HFF-Myc (cell line): ENCODE results near the gene CMC1.
"Not testable (repeated sequence)": the region's sequence is repeated elsewhere in the genome, so short reads cannot be mapped to it uniquely, and the experiment has no call there.

ENCODE experiments used
- DNase-seq: peaks from one replicate; pipeline ENCODE4 v3.0.0-alpha.2; 2011; ENCODE audit warnings: low read depth; ENCODE audit errors: extremely low read depth
- H3K4me3 ChIP-seq: replicated peaks from 2 replicates; pipeline ENCODE4 v1.5.1; 2011; ENCODE audit warnings: low read depth, mild to moderate bottlenecking, control low read depth, low read length
- TF ChIP-seq, protein P1 (sequence below): IDR thresholded peaks from 2 replicates; pipeline ENCODE4 v1.5.1; 2012; ENCODE audit warnings: mild to moderate bottlenecking, low read depth, low read length, control low read depth; ENCODE audit errors: missing control alignments

CMC1 gene

DNA sequence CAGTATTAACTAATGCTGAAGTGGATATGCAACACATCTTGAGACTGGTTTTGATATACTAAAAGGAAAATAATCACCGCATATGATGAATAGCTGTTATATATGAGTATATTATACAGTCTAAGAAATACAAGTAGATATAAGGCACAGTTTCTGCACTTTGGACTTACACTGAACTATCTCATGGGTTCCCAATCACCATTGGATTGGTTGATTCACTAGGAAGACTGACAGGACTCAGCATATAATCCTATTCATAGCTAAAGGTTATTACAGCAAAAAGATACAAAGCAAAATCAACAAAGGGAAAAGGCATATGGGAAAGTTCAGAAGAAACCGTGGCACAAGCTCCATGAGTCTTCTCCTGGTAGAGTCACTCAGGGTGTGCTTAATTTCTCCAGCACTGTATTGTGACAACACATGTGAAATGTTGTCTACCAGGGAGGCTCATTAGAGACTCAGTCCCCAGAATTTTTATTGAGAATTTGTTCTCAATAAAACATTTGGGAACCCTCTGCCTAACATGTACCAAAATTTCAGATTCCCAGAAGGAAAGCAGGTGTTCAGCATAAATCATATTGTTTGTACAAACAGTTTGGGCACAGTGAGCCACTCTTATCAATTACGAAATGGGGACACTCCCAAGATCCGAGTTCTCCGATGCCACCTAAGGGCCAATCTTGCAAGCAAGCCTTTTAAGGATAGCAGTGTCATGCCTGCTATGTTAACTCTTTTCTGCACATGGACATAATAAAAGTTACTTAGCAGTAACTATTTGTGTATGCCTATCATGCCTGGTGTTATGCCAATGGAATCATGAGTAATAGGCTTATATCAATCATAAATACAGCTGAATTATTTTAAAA is 26.8 kb downstream of the CMC1 start:
- DNase-seq = no peak

DNA sequence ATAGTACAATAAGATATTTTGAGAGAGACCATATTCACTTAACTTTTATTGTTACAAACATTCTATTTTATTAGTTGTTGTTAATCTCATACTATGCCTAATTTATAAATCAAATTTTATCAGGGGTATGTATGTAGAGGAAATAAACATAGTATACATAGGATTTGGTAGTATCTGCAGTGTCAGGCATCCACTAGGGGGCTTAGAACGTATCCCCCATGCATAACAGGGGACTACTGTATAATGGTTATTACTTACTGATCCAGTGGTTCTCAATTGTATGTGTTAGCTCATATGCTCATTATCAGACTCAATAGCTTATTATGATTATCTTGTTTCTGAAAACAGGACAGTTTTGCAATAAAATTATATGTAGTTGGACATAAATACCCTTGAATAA is 27.6 kb downstream of the CMC1 start:
- DNase-seq = no peak
- TF ChIP-seq, protein P1, sequence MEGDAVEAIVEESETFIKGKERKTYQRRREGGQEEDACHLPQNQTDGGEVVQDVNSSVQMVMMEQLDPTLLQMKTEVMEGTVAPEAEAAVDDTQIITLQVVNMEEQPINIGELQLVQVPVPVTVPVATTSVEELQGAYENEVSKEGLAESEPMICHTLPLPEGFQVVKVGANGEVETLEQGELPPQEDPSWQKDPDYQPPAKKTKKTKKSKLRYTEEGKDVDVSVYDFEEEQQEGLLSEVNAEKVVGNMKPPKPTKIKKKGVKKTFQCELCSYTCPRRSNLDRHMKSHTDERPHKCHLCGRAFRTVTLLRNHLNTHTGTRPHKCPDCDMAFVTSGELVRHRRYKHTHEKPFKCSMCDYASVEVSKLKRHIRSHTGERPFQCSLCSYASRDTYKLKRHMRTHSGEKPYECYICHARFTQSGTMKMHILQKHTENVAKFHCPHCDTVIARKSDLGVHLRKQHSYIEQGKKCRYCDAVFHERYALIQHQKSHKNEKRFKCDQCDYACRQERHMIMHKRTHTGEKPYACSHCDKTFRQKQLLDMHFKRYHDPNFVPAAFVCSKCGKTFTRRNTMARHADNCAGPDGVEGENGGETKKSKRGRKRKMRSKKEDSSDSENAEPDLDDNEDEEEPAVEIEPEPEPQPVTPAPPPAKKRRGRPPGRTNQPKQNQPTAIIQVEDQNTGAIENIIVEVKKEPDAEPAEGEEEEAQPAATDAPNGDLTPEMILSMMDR = peak; percentile 29
- H3K4me3 ChIP-seq = no peak overlapping the region

More for the DNA sequence above, 26.8 kb downstream of the CMC1 start:
- H3K4me3 ChIP-seq = no peak overlapping the region
- TF ChIP-seq, protein P1 = no peak

DNA sequence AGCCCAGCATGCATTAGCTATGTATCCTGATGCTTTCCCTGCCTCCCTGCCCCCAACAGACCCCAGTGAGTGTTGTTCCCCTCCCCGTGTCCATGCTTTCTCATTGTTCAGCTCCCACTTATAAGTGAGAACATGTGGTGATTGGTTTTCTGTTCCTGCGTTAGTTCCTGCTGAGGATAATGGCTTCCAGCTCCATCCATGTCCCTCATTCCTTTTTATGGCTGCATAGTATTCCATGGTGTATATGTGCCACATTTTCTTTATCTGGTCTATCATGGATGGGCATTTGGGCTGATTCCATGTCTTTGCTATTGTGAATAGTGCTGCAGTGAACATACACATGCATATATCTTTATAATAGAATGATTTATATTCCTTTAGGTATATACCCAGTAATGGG is 28.5 kb downstream of the CMC1 start:
- not testable (repeated sequence) for DNase-seq, H3K4me3 ChIP-seq

DNA sequence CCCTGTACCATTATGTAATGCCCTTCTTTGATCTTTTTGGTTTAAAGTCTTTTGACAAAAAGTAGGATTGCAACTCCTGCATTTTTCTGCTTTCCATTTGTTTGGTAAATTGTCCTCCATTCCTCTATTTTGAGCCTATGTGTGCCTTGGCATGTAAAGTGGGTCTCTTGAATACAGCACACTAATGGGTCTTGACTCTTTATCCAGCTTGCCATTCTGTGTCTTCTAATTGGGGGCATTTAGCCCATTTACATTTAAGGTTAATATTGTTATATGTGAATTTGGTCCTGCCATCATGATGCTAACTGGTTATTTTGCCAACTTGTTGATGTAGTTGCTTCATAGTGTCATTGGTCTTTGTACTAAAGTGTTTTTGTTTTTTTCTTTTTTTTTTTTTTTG is 32.4 kb downstream of the CMC1 start:
- TF ChIP-seq, protein P1 = no peak

DNA sequence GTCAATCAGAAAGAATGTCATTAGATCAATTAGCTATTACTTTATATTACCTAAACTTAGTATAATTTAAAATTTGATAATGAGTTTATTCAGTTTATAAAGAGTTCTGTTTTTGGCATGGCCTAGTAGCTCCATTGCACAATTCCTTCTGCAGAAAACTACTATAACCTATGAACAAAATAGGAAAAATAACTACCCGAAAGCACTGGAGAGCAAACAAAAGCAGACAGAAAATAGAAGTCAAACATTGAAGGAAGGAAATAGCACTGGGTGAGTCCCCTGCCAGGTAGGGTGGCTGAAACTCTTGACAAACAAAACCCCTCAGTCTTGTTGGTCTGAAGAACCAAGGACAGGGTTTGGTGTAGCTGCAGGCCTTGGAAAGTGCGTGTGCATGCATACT is 37.5 kb downstream of the CMC1 start:
- DNase-seq = no peak
- TF ChIP-seq, protein P1 = no peak
- H3K4me3 ChIP-seq = no peak overlapping the region

More for the DNA sequence above, 32.4 kb downstream of the CMC1 start:
- no peak for DNase-seq
- no peak overlapping the region for H3K4me3 ChIP-seq

DNA sequence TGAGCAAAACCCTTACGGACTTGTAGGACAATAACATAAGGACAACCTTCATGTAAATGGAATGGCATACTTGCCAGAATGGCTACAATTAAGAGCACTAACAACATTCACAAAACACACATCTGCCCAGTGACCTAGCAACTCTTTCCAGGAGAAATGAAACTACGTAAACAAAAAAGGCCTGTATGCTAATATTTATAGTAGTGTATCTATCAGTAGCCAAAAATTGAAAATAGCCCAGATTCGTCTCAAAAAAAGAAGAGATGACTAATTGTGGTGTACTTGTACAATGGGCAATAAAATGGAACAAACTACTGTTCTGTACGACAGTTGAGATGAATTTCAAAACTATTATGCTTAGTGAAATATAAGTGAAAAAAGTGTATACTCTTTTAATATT is 38.4 kb downstream of the CMC1 start:
- no peak for DNase-seq
- TF ChIP-seq, protein P1 = no peak
- no peak overlapping the region for H3K4me3 ChIP-seq

DNA sequence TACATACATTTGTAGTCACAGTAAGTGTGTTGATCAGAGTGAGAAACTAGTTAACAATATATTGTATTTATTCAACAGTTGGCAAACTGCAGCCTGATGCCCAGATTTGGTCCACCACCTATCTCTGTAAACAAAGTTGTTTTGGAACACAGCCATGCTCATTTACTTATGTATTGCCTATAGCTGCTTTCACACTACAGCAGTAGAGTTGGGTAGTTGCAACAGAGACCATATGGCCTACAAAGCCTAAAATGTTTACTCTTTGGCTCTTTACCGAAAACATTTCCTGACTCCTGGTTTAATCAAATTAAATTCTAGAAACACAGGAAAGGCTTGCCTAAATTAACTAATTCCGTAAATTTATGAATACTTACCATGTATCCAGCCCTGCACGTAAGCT is 39.4 kb downstream of the CMC1 start:
- TF ChIP-seq, protein P1 = no peak
- H3K4me3 ChIP-seq = no peak overlapping the region
- no peak for DNase-seq
